NCI-H2196 (cell line): Measurements from ENCODE around the gene SEPTIN5.

Experiments
- DNase-seq: peaks from one replicate; lab custom pipeline; 2025; ENCODE audit not compliant: unreplicated experiment; lab: John Stamatoyannopoulos, UW

Gene SEPTIN5

DNA sequence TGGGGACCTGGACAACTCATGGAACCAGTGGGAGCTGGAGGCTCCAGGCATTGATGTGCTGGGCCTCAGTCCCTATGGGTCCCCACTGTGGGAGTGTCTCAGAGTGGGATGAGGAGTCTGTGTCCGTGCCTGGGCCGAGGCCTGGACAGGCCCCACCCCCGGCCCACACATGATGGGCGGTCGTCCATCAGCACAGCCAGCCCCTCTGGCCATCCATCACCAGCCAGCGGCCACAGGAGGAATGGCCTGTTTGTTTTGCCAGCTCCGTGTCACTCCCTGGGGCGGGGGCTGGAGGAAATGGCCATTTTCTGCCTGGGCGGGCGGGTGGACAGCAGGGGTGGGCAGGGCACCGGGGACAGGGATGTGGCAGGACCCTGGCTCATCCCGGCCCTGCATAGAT is 33.2 kb downstream of the SEPTIN5 start:
- DNase-seq: no peak

DNA sequence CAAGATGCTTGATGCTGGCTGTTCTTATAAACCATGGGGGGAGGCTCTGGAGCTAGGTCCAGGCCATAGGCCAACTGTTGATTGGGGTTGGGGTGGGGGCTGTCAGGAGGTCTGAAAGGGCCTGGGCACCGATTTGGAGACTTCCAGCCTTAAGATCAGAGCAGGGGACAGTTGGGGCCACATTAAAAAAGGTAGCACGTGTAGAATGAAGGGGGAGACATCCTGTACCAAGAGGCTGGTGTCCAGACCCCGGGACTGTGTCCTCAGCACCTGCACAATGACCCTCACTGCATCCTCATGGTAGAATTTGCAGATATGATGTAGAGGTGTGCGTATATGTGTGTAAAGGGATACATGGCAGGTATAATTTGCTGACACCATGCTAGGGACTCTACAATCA is 33.8 kb downstream of the SEPTIN5 start:
- no peak for DNase-seq

DNA sequence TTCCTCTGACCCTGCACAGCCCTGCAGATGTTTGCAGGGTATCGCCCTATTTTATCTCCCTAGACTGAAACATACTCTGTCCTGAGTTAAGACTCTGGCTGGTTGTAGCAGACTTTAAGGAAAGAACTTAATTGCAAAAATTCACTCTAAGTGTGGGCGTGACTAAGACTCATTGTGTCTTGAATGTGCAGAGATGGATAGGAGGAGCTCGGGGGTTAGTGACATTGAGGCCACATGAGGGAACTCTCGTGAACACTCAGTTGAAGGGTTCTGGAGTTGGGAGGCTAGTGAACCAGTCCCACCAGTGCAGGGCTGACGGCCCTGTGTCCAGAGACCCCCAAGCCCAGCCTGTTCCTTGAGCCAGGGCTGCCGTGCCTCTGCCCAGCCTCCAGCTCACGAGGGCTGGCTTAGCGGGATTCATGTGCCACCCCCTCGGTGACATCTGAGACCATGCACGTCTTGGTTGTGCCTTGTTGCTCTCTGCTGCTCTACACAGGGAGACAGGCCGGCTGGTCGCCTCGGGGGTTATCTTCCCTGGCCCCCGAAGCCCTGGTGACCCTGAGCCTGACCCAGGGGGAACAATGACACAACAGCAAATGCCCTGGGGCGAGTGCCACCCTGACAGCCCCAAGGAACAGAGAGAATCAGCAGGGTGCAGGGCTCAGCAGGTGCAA is 34.8 kb downstream of the SEPTIN5 start:
- DNase-seq: no peak

DNA sequence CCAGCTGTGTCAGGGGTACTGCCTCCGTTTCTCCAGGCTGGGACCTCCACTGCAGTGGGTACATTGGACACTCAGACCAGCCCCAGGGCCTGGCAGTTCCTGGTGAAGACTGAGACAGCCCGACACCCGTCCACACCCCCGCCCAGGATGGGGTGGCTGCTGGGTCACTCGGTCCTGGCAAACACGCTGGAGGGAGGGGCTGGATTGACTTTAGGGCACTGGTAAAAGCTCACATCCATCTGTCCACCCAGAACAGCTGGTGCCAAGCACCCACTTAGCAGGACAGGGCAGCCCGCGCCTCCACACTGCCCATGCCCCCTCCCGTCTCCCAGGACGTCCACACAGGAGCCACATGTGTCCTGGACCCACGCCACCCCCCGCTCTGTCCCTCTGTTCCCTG is 35.6 kb downstream of the SEPTIN5 start:
- no peak for DNase-seq

DNA sequence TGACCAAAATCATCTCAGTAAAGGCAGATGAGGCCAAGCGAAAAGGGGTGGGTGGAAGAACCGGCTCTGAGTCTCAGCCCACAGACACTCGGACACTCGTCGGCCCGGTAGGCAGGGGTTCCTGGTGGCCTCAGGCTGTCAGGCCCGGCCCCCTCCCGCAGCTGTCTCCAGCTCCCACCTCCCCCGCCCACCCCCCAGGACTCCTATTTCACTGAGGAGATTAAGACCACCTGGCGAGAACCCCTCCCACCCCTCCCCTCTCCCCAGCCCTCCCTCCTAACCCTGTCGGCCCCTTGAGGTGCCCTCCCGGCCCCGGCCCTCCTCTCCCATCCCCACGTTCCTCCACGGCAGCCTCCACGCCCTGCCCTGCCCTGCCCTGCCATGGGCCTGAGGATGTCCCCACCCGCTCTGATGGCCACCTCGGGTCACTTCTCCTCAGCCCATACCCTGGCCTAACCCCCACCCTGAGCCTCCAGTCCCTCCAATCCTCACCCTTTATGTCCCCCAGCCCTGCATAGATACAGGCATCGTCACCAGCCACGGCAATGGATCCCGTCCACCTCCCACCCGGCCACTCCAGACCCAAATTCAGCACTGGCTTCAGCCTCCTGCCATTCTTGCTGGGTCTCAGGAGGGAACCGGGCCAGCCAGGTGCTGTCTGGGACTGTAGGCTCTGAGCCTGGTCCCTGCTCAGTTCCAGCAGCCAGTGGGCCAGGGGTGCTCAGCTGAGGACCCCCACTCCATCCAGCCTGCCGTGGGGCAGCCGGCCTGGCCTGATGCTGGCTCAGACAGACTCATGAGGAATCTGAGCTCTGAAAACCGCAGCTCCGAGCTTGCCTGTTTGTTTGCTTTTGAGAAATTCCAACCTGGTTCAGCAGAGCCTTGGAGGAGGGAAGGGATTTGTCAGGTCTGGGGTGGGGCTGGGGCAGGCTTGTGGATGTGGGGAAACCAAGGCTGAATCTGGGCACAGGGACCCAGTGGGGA is 36.5 kb downstream of the SEPTIN5 start:
- DNase-seq: no peak

DNA sequence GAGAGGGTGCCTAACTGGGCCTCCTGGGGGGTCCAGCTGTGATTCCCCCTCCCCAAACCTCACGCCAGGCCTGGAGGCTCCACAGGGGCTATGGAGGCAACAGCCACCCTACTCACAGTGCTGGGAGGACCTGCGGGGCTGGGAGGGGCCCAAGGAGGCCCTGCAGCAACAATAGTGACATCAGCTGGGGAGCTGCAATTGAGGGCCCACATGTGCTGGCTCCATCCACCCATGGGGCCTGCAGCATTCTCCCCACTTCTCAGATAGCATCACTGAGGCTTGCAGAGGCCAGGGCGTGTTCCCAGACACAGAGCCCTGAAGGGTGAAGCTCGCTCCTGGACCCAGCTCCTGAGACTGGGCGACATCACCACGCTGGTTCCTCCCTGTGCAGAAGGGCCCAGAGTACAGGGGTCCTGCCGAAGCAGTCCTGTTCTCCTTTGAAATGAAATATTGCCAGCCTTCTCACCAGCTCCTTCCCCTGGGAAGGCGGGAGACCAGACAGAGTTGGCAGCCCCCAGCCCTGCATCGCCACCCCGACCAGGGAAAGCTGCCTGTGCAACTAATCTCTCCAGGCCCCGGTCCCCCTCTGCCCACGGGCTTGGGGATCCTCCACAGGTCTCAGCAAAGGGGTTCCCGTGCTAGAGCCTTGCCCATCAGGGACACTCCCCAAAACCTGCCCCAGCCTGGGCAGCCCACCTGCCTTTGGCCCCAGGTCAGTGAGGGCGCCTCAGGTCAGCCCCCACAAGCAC is 37.4 kb downstream of the SEPTIN5 start:
- DNase-seq: no peak

DNA sequence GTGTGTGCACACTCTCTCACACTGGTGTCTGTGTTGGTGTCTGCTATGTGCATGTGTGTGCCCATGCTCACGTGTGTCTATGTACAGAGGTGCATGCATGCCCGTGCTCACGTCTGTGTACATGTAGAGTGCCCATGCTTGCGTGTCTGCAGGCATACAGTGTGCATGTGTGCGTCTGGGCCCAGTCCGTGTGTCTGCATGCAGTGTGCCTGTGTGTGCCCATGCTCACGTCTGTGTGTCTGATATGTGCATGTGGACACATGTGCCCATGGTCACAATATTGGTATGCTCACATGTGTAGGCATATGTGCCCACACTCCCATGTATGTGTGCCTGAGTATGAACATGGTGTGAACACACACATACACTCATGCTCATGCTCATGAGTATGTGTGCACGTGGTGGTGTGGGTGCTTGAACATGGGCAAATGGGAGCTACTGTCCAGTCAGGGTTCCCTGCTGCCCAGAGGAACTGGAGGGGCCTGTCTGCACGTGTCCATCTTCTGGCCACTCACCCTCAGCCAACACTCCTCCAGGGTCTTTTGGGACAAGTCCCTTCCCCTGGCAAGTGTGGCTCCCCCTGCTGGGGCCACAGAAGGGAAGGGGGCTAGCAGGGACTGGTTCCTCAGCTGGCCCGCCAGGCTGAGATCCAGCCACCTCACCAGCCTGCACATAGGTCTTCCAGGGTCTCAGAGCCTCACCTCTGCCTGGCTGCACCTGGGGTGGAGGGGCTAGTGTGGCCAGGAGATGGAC is 39.0 kb downstream of the SEPTIN5 start:
- no peak for DNase-seq

DNA sequence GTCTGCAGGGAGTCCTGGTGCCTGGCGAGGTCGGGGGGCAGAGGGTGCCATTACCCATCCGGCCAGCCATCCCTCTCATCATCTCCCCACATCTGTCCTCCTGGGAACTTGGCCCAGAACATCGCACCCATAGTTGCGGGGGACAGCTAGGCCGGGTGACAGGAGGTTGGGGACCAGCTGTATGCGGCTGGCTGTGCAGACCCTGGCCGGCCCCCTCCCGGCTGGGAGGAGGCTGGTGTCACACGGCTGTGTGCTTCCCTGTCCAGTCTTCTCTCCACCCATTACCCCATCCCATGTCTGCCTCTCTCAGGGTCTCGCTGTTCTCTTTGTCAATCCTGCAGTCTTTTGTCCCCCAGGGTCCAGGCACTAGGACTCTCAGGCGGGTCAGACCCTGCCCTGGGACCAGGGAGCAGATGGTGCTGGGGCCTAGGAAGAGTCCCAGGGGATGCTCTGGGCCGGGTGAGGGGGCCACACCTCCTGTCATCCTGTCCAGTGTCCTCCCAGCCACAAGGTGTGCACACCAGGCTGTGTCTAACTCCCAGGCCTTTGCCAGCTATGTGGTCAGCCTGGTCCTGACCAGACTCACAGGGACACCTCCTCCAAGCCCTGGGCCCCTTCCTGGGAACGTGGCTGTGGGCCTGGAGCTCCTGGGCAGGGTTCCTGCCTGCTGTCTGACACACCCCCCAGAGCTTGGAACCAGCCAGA is 39.8 kb downstream of the SEPTIN5 start:
- no peak for DNase-seq

DNA sequence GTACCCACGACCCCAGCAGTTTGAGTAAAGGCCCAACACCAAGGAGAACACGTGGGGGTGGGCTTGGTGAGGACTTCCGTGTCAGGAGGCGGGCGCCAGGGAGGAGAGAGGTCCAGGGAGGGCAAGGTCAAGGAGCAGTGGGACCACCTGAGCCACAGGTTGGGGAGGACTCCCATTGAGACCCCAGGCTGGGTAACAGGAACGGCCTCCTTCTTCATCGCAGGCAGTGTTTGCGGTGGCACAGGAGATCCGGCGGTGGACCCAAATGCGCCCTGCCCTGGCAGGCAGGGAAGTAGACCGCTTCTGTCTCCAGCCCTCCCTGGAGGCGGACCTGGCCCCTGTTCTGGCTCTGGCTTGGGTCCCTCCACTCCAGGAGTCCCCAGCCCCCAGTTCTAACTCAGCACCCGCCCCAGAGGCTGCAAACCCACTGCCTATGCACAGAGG is 40.4 kb downstream of the SEPTIN5 start:
- no peak for DNase-seq

DNA sequence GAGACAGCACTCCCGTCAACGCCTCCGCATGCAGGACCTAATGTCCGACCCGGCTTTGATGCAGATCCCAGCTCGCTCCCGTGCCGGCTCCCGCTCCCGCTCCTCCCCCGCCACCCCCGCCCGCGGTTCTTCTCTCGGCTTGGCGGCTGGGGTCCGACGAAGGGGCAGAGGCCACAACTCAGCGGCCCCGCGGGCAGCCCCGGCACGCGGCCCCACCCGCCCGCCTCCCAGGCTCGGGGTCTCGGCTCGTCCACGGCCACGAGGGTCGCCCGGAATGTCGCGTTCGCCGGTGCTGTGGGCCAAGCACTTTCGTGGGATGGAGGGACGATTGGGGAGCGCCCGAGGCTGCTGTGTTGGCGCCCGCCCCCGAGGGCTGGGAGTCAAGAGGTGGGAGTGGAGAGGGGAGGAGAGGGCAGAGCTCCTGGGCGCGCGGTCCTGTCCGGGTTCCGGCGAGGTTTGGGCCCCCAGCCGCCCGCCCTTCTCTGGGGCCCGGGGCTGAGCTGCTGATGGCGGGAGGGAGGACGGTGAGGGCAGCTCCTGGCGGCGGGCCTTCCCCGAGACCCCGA is 40.9 kb downstream of the SEPTIN5 start:
- DNase-seq: no peak

DNA sequence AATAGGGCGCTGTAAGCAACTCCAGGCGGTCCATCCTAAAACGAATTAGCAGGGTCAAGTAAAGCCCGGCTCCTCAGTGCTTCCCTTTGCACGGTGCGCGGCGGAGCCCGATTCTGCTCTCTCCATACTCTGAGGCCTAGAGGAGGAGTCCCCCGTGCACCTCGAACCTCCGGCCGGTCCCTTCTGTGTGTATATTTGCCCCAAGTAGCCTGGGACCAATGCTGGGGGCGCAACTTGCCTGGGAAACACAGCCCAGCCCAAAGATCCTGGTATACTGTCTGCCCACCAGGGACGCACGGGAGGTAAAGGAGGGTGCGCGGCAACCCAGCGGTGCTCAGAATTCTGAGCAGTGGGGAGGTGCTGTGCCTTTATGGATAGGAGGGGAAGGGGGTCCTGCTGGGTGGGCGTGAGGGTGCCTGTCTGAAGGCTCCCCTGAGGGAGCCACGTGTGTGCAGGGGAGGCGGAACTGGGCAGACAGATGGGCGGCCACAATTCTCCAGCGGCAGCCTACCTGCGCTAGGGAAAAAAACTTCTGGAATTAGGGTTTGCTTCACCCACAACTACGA is 41.5 kb downstream of the SEPTIN5 start:
- no peak for DNase-seq

DNA sequence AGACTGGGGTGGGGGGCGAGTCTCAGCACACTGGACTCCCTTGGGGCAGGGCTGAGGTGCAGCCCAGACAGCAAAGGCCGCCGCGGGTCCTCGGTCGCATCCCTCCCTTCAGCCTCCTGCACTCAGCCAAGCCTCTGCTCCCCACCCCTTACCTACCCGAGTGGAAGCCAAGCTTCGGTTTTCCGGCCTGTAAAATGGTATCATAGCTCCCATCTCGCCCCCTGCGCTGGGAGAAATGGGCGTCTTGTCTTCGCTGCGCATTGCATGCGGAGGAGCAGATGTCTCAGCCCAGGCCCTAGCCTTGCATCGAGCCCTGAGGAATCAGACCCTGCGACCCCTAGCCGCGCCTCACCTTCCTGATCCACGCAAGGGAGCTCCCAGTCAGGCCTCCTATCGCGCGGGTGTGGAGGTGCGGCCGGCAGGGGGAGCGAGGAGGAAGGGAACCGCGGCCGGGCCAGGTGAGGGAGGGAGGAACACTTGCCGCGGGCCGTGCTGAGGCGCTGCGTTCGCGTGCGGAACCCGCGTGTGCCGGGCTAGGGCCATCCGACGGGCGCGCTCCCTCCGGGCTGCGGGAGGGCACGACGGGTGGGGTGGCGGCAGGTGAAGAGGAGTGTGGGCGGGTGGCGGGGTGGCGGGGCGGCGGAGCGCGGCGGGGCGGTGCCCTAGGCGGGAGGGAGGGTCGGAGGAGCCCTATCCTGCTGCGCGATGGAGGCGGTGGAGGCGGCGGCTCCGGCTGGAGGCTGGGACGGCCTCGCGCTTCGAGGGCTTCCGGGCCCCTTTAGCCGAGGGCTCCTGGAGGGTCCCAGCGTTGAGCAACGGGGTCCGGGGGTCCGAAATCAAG is 42.2 kb downstream of the SEPTIN5 start:
- DNase-seq: peak; percentile 51

DNA sequence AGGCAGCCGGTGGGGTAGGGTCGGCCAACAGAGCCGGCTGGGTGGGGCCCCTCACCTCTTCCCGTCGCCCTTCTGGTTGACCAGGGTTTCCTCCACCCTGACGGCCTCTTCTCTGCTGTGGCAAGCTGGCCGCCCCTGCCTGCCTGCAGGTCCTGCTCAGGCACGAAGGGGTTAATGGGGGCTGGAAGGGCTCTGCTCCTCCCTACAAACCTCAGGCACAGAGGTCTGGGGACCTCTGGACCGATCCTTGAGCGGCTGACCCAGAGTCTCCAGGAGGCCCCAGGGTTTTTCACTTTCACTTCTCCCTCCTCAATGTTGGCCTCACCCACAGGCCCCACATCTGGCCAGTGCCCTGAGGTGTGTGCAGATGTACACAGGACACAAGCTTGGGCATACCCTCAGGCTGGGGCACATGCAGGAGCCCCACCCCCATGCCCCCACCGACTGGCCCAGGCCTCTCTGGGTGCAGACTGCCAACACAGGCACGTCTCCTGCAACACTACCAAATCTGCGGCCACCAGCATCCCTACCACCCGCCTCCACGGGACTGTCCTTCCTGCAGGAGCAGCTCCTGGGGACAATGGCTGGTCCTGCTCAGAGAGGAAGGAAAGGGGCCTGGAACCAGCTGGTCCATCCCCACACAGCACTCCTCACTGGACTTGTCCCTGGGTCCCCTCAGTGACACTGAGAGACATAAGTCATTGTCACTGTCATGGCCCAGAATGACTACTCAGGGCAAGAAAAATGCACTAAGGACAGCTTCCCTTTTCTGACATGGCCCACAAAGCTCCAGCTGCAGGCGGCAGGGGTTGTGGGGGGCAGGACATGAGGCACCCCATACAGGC is 43.1 kb downstream of the SEPTIN5 start:
- DNase-seq: no peak

DNA sequence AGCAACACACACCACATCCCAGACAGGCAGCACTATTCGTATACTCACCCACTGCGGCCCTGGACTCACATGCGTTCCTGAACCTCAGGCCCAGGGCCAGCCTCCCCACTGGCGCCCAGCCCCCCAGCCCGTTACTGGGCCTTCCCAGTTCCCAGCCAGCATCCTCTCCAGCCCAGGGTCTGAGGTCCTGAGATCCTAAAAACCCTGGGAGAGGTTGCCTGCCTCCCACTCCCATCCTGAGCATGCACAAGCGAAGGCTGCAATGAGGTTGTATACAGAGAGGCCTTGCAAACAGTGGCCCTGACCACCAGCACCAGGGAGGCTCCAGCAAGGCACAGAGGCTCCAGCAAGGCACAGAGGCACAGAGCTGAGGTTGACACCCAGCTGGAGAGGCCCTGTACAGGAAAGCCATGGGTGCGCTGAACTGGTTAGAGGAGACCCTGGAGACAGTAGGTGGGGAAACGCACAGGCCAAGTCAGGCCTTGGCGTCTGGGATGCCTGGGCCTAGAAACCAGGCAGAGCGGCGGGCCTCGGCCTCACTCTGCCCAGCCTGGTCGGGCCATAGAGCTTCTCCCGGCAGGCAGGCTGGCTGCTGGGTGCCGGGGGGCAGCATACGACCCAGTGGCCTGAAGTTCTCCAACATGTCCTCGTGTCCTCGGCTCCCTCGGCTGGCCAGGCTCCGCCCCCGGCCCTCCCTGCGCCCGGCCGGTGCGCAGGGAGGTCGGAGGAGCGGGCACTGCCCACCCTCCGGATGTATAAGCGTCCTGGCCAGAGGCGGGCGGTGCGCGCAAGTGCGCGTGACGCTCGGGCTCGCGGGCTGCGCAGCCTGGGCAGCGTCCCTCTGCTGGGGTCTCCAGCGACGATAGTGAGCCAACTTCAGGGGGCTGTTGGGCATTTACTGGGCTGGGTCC is 43.9 kb downstream of the SEPTIN5 start:
- DNase-seq: no peak

DNA sequence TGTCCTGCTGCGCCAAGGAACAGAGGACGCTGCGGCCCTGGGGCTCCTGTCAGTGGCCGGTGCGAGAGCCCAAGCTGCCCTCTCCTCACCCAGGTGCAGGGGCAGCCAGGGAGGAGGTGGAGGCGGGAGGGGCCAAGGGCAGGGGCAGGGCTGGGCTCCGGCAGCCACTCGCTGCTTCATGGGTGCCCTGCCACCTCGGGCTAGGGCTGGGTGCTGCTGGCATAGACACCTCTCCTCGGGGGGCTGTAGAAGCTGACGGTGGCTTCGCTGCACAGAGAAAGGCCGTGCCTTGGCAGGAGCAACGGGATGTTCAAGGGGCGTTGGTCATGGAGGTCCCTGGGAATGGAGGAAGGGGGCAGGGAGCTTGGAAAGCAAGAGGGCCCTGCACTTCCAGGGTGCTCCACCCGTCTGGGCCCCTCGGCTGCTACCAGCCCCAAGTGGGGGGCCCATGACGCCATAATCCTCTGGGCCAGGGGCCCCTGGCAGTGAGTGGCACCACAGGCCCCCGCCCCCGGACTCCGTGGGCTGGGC is 44.7 kb downstream of the SEPTIN5 start:
- no peak for DNase-seq

DNA sequence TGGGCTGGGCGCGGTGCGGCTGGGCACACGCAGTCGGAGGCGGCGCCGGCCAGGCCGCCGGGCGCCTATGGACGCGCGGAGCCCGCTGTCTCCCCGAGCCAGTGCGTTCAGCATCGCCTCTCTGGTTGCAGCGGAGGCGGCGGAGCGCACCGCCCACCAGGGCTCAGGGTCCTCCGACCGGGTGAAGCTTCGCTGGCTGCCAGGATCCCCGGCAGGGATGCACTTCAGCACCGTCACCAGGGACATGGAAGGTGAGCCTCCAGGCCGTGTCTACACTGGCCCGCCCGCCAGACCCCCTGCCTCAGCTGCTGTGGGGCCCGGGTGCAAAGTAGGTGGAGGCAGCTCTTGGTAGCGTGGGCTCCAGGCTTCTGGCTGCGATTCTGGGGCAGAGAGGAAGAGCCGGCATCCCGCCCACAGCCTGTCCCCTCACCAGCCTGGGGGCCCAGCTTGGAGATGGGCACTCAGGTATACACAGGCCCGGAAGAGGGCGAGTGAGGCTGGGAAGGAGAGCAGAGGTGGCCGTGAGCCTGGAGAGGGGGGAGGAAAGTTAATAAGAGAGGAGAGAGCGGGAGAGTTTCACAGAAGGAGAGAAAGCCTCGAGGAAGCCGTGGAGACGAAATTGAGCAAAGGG is 45.2 kb downstream of the SEPTIN5 start:
- no peak for DNase-seq
